Osteoblast (primary cell): ENCODE data around the gene DAB2IP. TPM values are rescaled to one million over a fixed set of nuclear protein-coding genes. Genes with fewer than 3 reads are reported as not detected.

ENCODE experiments used
- DNase-seq: peaks from one replicate; pipeline ENCODE4 v3.0.0; 2011; ENCODE audit warnings: low spot score, mixed read lengths; ENCODE audit not compliant: insufficient read length; ENCODE audit errors: missing footprints
- H2AFZ ChIP-seq: 2 replicates; pipeline ENCODE4 v1.6.0; 2011; ENCODE audit warnings: mild to moderate bottlenecking, low read length
- H3K27ac ChIP-seq: 2 replicates; pipeline ENCODE4 v1.5.1; 2011; ENCODE audit warnings: mild to moderate bottlenecking, low read depth, low read length, moderate library complexity
- H3K27me3 ChIP-seq: 2 replicates; pipeline ENCODE4 v1.6.0; 2012; ENCODE audit warnings: mild to moderate bottlenecking, control low read depth, inconsistent platforms, low read length, moderate library complexity; ENCODE audit not compliant: insufficient read depth
- H3K36me3 ChIP-seq: 2 replicates; pipeline ENCODE4 v1.5.1; 2011; ENCODE audit warnings: mild to moderate bottlenecking, low read length, control low read depth, moderate library complexity; ENCODE audit not compliant: insufficient read depth
- H3K4me1 ChIP-seq: 2 replicates; pipeline ENCODE4 v1.5.1; 2011; ENCODE audit warnings: mild to moderate bottlenecking, low read length, control low read depth, moderate library complexity; ENCODE audit not compliant: insufficient read depth
- H3K4me2 ChIP-seq: 2 replicates; pipeline ENCODE4 v1.6.0; 2011; ENCODE audit warnings: mild to moderate bottlenecking, low read length; ENCODE audit not compliant: insufficient read depth
- H3K4me3 ChIP-seq: fragments of 200-600 bp; sonication (generic); 3 replicates; pipeline ENCODE4 v1.5.1; 2012; ENCODE audit warnings: mild to moderate bottlenecking, low read length, inconsistent platforms; ENCODE audit not compliant: insufficient read depth
- H3K79me2 ChIP-seq: 2 replicates; pipeline ENCODE4 v1.6.0; 2012; ENCODE audit warnings: mild to moderate bottlenecking, low read length, control low read depth, inconsistent platforms; ENCODE audit not compliant: insufficient read depth
- H3K9me3 ChIP-seq: 2 replicates; pipeline ENCODE4 v1.5.1; 2011; ENCODE audit warnings: low read depth, low read length, control low read depth
- H4K20me1 ChIP-seq: 2 replicates; pipeline ENCODE4 v1.6.0; 2012; ENCODE audit warnings: mild to moderate bottlenecking, low read length, control low read depth; ENCODE audit not compliant: insufficient read depth
- CTCF ChIP-seq: IDR thresholded peaks from 2 replicates; pipeline ENCODE4 v1.5.1; 2011; ENCODE audit warnings: mild to moderate bottlenecking, low read depth, low read length, moderate library complexity; ENCODE audit errors: extremely low read depth
- total RNA-seq: library from RNA; depleted of rRNA; stranded (reverse); fragments of >200 nt; gene quantifications from 2 replicates; pipeline ENCODE4 v1.2.3, GENCODE V29; 2012

DAB2IP gene
- total RNA-seq, 1 donor = 60.8 TPM

- no peak overlapping the region for H3K4me2 ChIP-seq
- no peak overlapping the region for H3K4me3 ChIP-seq
- H3K4me1 ChIP-seq = no peaks in the 10 kb centered on the region
- no peak for TF ChIP-seq CTCF
- no peaks in the 10 kb centered on the region for H4K20me1 ChIP-seq
- no peak overlapping the region for H2AFZ ChIP-seq
- H3K79me2 ChIP-seq = peaks cover 2% of the 10 kb centered on the region
- no peaks in the 10 kb centered on the region for H3K27me3 ChIP-seq
- H3K36me3 ChIP-seq = peaks cover 14% of the 10 kb centered on the region
- H3K9me3 ChIP-seq = peaks cover 1% of the 10 kb centered on the region
- peak; percentile 66 for DNase-seq
- no peak overlapping the region for H3K27ac ChIP-seq
Measured at GRCh38 chr9:121776739-121777637, 125.6 kb downstream of the DAB2IP start.

GRCh38 chr9:121778252-121779225, 127.1 kb downstream of the DAB2IP start:
- H3K27ac ChIP-seq = no peak overlapping the region

GRCh38 chr9:121779381-121780117, 128.1 kb downstream of the DAB2IP start:
- TF ChIP-seq CTCF = no peak
- Histone ChIP-seq H3K79me2 (peaks cover 2% of the 10 kb centered on the region), H3K27me3 (no peaks in the 10 kb centered on the region), H4K20me1 (no peaks in the 10 kb centered on the region), H2AFZ (no peak overlapping the region), H3K4me3 (no peak overlapping the region), H3K9me3 (peaks cover 1% of the 10 kb centered on the region), H3K27ac (no peak overlapping the region), H3K36me3 (peaks cover 14% of the 10 kb centered on the region), H3K4me1 (no peaks in the 10 kb centered on the region), H3K4me2 (no peak overlapping the region)
- DNase-seq = peak; percentile 69

More at GRCh38 chr9:121778252-121779225, 127.1 kb downstream of the DAB2IP start:
- Histone ChIP-seq H3K79me2 (peaks cover 2% of the 10 kb centered on the region), H3K36me3 (peaks cover 14% of the 10 kb centered on the region), H3K9me3 (peaks cover 1% of the 10 kb centered on the region), H3K4me1 (no peaks in the 10 kb centered on the region), H3K4me3 (no peak overlapping the region), H3K4me2 (no peak overlapping the region), H3K27me3 (no peaks in the 10 kb centered on the region), H2AFZ (no peak overlapping the region), H4K20me1 (no peaks in the 10 kb centered on the region)
- peak; percentile 87 for DNase-seq
- no peak for TF ChIP-seq CTCF
